H1 (cell line): ENCODE measurements around the gene MVD. TPM values are rescaled to one million over a fixed set of nuclear protein-coding genes. Genes with fewer than 3 reads are reported as not detected.

Experiments
- CBX8 ChIP-seq: fragments of 300-800, 300-1000 bp; sonication (generic); IDR thresholded peaks from 2 replicates; pipeline ENCODE4 v1.7.1; 2016; ENCODE audit warnings: low read depth, low read length, borderline replicate concordance
- CEBPB ChIP-seq: IDR thresholded peaks from 2 replicates; pipeline ENCODE4 v1.6.1; 2012; ENCODE audit warnings: low read depth, low read length
- CHD7 ChIP-seq: fragments of 300-600 bp; sonication (generic); IDR thresholded peaks from 2 replicates; pipeline ENCODE4 v1.7.1; 2012; ENCODE audit warnings: low read length, moderate library complexity, mild to moderate bottlenecking, inconsistent platforms; ENCODE audit not compliant: insufficient replicate concordance
- NRF1 ChIP-seq: IDR thresholded peaks from 2 replicates; pipeline ENCODE4 v1.6.1; 2011; ENCODE audit warnings: mild to moderate bottlenecking, low read depth, low read length, improper control_type of control experiment
- SP1 ChIP-seq: IDR thresholded peaks from 2 replicates; pipeline ENCODE4 v1.6.1; 2011; ENCODE audit warnings: low read depth, low read length
- TBP ChIP-seq: IDR thresholded peaks from 2 replicates; pipeline ENCODE4 v1.6.1; 2011; ENCODE audit warnings: low read depth, low read length, improper control_type of control experiment
- polyA plus RNA-seq, 7 experiments: library from polyadenylated mRNA; depleted of rRNA in 3 of 7; stranded (reverse) in 5 of 7; unstranded in 2 of 7; fragments of >200 nt in 5 of 7; fragments of 200-250 nt in 2 of 7; gene quantifications; 1 replicate in 5 of 7; 2 replicates in 1 of 7; 4 replicates in 1 of 7; pipeline versions ENCODE4 v1.2.1 to v1.2.3, GENCODE V29; 2011 to 2013; ENCODE audit warnings: missing spikeins in 2 of 7, mixed read lengths in 2 of 7
- total RNA-seq: library from RNA; stranded (reverse); fragmentation: NEBNext Ultra II Directional; extraction: Animal tissue kit (Norgen Biotek cat#: 25700); gene quantifications from 2 replicates; pipeline ENCODE4 v1.2.1, GENCODE V29; 2021
- TF ChIP-seq, protein P1 (sequence below): IDR thresholded peaks from 2 replicates; pipeline ENCODE4 v1.6.1; 2012; ENCODE audit warnings: low read length, inconsistent platforms

Gene MVD
- total and polyA plus RNA-seq, 2 of the 8 experiments (the other 6 are each of a cell fraction or from before 2014, with no cell fraction given), result 47.2 to 77.3 TPM

- TF ChIP-seq CHD7, result no peak
- no peak for TF ChIP-seq CBX8
- no peak for TF ChIP-seq SP1
- no peak for TF ChIP-seq CEBPB
- TF ChIP-seq TBP, result no peak
- TF ChIP-seq NRF1, result no peak
- TF ChIP-seq, protein P1, sequence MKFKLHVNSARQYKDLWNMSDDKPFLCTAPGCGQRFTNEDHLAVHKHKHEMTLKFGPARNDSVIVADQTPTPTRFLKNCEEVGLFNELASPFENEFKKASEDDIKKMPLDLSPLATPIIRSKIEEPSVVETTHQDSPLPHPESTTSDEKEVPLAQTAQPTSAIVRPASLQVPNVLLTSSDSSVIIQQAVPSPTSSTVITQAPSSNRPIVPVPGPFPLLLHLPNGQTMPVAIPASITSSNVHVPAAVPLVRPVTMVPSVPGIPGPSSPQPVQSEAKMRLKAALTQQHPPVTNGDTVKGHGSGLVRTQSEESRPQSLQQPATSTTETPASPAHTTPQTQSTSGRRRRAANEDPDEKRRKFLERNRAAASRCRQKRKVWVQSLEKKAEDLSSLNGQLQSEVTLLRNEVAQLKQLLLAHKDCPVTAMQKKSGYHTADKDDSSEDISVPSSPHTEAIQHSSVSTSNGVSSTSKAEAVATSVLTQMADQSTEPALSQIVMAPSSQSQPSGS, result no peak
- TF ChIP-seq, all 59 proteins: peak for 0
Measured at GRCh38 chr16:88651276-88651988, 11.5 kb downstream of the MVD start (continued).
